ENCODE results near the gene PTPRT.

- TF ChIP-seq GMEB1 (CRISPR knock-in tag; IDR thresholded peaks at IDR 0.05; ENCODE audit: borderline replicate concordance) (no peak), JUN (CRISPR knock-in tag; IDR thresholded peaks at IDR 0.05) (no peak), KLF6 (CRISPR knock-in tag; IDR thresholded peaks at IDR 0.05) (no peak), ZFP36L1 (CRISPR knock-in tag; IDR thresholded peaks at IDR 0.05) (no peak), MAF1 (CRISPR knock-in tag; IDR thresholded peaks at IDR 0.05; ENCODE audit: borderline replicate concordance) (no peak), CTCF (CRISPR knock-in tag; IDR thresholded peaks at IDR 0.05) (no peak), ZNF660 (CRISPR knock-in tag; IDR thresholded peaks at IDR 0.05; ENCODE audit: borderline replicate concordance, low read depth) (no peak)
These were observed 1.5 kb downstream of the PTPRT start for GRCh38 chr20:43188234-43188653.
